Colon (tissue), 2 donors: ENCODE results near the gene LPP.
"Not testable (repeated sequence)": the region's sequence is repeated elsewhere in the genome, so short reads cannot be mapped to it uniquely, and the experiment has no call there.

Experiments
- FAIRE-seq: peaks from 2 replicates; lab custom pipeline; 2012; peaks lifted over from hg19 to GRCh38; lab: Jason Lieb, UNC
- donor health status: control.
- donor health status: control.

Gene LPP

DNA sequence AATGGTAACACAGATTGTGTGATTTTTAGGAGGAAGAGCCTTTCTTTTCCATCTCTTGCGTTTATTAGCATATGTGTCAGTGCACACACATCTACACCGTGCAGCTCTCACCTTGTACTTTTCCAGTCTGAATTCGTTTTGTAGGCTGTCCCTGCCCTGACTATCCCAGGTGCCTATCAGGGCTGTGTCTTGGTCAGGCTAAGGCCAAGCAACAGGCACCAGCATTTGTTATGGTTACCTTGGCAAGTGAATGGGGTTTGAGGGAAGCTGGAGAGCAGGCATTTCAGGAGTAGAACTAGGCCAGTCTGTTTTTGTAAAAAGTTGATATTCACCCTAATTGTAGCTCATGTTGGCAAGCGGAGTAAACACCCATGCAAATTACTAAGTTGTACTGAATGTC lies 528.4 kb downstream of the LPP start:
- FAIRE-seq: no peak

DNA sequence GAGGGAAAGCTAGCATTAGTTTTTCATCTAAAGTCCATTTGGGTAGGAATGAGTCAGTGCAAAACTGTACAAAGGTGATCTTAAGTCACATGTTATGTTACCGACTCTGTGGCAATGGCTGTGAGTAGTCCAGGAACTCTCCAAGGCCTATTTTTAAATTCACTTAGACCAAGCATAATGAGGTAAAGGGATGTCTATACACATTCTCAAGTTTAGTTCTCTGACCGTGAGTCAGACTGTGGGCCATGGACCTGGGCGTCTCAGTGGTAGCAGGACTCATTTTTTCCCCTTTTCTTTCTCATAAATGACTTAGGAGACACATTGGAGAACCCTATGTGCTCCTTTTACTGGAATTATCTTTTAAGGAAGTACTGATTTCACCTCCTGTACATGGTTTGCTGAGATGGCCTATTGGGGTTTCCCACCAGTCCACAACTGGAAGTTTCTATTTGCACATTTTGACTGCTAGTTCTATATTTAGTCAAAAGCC lies 529.1 kb downstream of the LPP start:
- no peak for FAIRE-seq

DNA sequence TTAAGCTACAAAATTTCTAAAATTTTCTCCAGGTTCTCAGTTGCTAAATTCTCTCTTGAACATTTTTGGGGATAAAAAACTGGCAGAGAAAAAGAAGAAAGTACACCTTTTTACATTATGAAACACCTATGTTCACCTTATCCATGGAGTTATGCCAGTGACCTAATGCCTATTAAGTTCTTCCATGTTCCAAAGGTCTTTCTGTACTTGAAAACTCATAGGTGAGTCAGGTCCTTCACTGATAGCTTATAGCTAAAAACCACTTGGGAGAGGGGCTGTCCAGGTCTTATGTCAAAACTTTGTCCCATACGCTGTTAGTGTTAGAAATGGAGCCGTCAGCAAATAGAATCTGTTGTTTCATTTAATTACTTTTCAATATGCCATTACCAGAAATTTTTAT lies 530.3 kb downstream of the LPP start:
- FAIRE-seq: no peak

DNA sequence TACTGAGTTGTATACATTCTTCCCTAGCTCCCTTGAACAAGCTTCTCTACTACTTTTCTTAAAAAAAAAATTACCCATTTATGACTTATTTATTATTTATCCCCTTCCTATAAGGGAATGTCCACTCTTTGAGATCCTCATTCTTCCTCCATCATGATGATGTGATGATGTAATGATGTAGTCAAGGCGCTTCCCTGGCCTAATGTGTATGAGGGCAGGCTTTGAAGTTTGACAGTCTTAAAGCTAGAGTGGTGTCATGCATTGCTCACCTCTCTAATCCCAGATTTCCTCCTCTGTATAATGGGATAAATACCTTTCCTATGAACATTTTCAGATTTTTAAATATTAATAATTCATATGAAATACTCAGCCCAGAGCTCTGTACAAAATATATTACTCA lies 531.8 kb downstream of the LPP start:
- FAIRE-seq: no peak

DNA sequence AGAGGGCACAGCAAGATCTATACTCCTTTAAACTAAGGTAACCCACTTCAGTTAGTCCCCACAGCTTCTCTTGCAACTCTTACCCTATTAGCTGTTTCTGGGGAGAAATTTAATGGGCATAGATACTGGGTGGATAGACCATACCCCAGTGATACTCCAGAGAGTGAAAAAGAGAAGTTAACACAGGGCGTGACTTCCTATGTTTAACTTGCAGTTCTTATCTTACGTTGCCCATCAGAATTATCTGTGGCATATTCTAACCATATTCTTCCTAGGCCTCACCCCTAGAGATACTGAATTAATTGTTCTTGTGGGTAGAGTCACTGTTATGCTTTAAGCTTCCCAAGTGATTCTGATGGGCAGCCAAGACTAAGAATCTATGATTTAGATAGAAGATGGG lies 532.4 kb downstream of the LPP start:
- FAIRE-seq: no peak

DNA sequence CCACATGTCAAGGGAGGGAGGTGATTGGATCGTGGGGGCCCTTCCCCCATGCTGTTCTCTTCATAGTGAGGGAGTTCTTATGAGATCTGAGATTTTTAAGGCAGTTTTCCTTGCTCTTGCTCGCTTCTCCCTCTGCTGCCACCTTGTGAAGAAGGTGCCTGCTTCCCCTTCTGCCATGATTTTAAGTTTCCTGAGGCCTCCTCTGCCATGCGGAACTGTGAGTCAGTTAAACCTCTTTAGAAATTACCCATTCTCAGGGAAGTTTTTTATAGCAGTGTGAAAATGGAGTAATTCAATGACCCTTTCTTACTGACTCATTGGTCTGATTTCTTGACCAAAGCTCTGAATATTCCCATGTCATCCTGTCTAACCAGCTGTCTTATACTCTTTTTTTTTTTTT lies 533.4 kb downstream of the LPP start:
- FAIRE-seq: no peak

DNA sequence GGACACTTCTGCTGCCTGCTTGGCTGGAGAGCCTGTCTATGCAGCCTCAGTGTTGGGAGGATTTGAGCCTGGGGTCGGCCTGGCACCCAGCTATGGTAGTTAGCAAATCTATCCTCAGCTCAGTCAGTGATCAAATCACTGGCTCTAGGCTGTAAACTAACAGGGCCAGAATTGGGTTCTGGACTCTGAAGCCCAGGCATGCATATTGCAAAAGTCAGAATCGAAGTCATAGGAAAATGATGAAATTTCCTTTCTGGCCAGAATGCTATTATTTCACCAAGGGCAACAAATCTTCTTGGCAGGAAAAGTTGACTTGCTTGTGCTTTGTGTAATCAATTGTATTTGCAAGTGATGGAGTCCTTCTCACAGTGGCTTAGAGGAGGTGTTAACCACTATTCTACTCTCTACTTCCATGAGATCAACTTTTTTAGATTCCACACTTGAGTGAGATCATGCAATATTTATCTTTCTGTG lies 535.2 kb downstream of the LPP start:
- no peak for FAIRE-seq

DNA sequence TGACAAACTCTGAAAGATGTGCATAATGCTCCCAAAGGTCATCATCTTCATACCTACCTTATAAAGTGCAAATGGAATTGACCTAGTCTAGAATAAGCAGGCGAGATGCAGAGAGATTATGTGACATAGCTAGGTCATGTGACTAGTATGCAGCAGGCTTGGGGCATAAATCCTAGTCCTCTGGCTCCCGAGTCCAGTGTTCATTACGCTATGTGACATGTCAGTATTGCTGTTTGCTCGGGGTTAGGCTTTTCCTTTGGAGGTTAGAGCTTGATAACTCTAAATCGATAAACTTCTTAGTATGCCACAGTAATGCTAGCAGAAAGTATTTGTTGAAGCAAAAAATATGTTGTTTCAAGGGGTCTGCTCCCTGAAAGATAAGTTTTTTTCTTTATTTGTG lies 536.1 kb downstream of the LPP start:
- FAIRE-seq: no peak

DNA sequence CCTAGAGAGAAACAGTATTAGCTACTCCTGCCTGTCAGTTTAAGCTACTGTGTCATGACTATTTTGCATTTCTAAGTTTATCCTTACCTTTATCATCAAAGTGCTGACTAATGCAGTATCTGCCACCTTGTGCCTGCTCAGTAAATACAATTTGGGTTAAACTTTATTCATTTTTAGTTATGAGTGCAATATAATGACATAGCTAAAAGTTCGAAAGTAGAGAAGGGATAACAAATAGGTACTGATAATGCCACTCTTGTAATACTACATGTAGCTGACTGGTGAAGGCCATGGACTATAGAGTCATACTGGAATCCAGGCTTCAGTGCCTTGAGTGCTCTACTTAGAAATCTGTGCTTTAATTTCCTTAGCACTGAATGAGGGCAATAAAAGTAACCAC lies 537.0 kb downstream of the LPP start:
- FAIRE-seq: no peak

DNA sequence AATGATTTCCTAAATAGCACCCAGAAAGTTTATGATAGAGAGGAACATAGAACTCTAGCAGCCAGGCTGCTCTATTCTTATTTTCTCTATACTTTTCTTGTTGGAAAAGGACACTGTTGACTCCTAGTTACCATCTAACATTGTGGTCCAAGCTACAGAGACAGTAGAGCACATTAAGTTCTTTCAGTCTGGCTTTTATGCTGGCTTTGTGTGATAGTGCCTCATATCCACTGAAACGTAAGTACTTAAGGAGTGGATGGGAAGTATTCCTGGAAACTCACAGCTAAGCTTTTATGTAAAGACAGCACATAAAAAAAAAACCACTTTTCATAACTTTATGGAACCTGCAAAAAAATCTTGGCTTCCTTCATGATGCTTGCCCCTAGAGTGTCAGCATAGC lies 537.7 kb downstream of the LPP start:
- FAIRE-seq: no peak

DNA sequence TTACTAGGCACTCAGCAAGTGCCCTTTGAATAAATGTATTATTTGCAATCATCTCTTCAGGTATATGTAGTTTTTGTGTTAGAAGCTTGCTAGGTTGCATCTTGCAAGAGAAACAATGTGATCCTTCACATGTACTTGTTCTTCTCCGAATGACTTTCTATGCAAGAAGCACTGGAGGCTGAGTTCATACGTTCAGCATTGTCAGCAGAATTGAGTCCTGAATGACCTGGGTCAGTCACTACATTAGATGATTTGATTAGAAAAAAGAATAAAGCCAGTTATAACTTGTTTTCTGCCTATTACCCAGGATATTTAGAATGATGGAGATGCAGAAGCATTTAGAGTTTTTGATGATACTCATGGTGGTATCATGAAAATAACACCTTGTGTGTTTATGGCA lies 538.7 kb downstream of the LPP start:
- no peak for FAIRE-seq

DNA sequence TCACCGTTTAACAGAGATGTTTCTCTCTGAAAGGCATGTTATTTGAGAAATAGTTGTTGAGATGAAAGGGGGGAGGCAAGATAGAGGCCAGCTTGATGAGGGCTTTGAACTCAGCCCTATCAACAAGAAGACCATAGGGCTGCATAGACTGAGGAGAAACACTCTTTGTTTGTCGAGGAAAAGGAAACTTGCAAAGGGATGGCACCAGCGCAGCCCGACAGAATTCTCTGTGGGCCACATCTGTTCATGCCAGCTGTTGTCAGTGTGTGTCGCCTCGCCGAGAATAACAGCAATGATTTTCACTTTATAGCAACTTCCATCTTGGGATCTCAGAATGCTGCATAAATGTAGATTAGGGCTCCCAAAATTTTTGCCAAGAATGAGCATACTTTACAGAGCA lies 539.5 kb downstream of the LPP start:
- no peak for FAIRE-seq

DNA sequence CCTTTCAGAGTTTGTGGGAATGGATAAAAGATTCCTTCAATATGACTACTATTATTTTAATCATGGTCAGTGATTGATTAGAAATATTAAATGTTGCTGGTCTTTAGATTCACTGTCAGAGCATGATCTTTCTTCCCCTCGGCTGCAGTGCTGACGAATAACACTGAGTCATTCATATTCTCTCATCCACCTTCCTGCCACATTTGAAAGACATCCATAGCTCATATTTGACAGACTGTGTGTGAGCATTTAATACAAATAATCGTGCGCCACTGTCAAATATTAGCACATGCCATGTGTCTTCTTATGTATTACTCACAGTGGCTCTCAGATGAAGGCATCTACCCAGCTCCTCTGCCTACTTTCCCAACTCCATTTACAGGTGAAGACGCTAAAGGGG lies 541.3 kb downstream of the LPP start:
- FAIRE-seq: no peak

DNA sequence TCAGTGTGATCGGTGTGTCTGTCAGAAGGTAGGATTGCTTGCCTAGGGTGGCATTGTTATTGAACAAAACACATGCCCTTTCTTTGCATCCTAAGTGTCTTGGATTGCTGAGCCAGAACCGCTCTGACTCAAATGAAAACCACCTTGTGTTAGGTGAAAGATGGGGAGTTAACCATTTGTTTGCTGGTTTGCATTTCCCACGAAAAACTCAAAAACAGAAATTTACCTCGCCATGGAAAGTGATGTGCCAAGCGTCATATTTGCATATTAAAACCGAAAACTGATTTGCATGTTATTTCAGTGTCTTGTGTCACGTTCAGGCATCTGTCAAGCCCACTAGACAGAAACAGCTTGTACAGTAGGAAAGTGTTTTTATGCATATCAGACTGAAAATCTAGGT lies 543.2 kb downstream of the LPP start:
- no peak for FAIRE-seq

DNA sequence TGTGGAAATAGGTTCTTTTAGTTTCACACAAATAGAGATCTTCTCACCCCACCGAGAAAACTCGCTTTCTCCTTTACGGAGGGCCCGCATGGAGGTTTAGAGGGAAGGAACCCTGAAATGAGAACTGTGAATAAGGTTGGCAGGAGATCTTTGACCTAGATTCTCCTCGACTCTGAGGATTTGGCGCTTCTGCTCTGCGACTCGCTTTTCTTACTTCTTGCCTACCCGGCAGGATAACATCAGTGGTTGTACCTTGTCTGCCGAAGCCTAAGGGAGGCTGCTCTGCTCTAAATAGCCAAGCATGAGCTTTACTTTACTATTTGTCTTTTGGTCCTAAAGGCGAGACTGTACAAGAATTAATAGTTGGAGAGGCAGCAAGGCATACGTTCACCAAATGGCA lies 544.5 kb downstream of the LPP start:
- no peak for FAIRE-seq

DNA sequence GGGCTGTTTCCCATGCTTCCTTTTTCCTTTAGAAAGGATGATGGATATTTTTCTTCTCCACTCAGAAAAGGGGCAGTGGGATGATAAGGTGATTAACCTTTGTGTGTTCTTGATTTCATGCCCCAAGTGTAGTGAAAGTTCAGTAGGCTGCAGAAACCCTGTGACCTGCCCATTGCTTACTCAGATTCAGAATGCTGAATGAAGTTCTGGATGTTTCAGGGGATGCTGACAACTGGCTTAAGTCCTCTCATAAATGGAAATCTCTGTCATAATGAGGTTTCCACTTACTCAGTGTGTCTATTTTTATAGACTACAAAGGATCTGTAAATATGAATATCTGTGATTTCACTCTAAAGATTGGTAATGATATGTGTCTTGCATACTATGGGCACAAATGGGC lies 546.5 kb downstream of the LPP start:
- no peak for FAIRE-seq

DNA sequence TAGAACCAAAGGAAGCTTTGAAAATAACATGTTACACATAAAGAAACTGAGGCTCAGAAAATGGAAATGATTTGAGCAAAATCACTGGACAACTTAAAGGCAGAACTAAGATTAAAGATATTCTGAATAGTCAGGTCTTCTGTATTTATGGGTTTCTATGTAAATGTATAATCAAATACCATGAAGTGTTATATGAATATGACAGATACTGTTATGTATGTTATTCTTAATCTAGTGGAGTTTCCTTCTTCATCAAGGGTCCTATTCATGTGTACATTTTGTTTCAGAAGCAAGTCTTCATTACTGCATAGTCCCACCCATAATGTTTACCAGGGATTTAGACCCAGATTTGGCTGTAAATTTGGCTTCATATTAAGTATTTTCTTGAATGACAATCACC lies 547.0 kb downstream of the LPP start:
- no peak for FAIRE-seq

DNA sequence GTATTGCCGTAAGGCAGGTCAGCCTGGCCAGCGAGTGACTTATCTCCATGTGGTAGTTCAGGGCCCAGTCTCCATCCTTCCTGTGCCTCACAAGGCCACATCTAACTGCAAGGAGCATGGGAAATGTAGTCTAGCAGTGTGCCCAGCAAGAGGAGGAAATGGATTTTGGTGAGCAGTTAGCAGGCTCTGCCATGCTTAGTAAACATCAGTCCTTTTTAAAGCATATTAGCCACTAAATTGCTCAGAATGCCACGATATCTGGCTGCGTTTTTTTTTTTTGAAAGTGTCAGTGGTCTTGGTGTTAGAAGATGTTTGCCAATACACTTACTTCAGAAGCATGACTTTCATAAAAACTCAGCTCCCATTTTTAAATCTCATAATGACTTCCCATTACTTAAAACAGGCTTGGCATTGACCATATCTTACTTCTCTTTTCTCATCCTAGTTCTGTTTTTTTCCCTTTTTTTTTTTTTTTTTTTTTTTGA lies 547.6 kb downstream of the LPP start:
- no peak for FAIRE-seq

DNA sequence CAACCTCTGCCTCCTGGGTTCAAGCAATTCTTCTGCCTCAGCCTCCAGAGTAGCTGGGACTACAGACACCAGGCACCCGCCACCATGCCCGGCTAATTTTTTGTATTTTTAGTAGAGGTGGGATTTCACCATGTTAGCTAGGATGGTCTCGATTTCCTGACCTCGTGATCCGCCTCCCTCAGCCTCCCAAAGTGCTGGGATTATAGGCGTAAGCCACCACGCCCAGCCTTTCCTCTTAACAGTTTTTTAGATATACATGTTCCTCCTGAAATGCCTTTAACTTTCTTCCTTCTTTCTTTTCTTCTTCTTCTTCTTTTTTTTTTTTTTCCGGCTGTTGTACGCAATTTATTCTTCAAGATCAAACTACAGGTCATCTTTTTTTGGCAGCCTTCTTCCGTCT lies 548.1 kb downstream of the LPP start:
- not testable (repeated sequence) for FAIRE-seq

DNA sequence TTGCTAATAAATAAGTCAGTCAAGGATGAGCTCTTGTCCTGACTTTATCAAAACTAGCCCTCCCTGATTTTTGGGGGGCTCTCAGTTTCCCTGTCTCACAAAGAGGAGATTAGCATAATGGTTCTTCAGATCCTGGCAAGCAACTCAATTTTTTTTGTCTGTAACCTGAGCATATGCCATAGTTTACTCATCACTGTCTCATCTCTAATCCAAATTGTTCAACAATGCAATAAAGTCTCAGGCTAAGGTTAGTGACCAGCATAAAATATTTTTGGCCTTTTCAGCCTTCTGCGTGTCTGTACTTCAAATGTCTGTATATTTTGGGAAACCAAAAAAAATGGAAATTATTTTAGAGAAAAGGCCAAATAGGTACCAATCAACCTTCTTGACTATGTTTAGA lies 552.2 kb downstream of the LPP start:
- no peak for FAIRE-seq

DNA sequence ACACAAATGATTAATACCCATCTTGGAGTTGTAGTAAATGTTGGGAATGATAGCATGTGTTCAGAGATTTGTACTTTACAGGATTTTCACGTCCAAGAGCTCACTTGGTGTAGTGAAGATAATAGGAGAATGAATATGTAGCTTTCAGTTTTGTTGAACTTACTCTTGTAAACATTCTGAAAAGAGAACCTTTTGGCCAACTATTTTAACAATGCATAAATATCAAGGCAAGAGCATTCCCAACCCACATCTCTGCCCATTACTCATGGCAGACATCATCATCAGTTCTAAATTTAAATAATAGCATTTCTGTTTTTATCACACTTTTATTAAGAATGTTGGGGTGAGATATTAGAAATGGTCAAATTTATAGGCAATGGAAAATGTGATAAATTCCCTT lies 552.6 kb downstream of the LPP start:
- FAIRE-seq: no peak

DNA sequence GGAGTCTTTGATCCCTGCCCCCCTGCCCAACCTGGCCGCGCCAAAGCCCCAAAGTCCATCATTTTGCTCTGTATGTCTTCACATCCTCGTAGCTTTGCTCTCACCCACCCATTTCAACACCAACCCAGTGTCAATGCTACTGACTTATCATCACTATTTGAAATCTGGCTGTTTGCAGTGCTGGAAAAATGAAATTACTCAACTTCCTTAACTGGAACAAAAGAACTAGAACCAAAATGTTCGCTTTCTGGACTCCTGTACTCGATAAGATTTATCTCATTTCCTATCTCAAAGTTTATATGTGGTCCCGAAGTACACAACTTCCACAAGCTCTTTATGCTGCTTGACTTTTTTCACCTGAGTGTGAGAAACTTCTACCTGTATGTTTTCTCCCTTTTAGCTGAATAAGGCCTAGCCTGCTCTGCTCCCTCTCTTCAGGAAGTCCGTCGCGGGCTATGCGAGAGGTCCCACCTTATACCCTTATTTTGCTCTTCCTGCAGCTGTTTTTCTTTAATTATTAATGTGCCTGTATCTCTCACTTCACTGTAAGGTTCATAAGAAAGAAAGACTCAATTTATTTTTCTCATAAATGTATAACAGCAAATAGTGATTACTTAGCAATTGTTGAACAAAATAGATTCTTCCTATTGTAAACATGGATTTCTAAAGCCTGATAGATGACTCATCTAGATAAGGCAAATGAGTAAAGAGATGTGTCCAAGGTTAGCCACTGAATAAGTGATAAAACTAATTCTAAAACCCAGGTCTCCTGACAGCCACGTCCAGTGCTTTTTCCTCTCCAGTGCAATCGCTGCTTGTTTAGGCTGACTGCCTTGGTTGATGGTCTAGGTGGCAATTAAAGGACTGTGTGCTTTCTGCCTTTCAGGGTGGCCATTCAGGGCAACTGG lies 553.7 kb downstream of the LPP start:
- FAIRE-seq: no peak

DNA sequence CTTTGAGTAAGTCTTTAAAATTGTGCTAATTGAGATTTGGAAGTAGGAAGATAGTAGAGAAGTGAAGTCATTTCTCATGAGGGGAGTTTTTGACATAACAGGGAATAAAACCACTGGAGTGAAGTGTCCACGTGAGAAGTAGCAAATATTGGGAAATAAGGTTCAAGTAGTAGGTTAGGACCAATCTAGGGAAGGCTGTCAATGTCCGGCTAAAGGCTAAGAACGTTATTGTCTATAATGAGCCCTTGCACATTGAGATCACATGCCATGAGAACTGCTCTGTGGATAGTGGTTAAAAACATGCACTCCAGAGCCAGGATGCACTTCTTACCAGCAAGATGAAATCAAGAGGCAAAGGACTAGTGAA lies 557.9 kb downstream of the LPP start:
- FAIRE-seq: no peak
